Lung microvascular endothelial cell (primary cell): Measurements from ENCODE around the gene MRPL43. TPM values are rescaled to one million over a fixed set of nuclear protein-coding genes. Genes with fewer than 3 reads are reported as not detected.

ENCODE experiments used
- DNase-seq, 2 donors: peaks; one replicate each; pipeline versions ENCODE4 v3.0.0 to v3.0.0-alpha.2; 2010; ENCODE audit warnings: low read depth in 2 of 2
- total RNA-seq: library from RNA; depleted of rRNA; stranded (reverse); fragments of >200 nt; gene quantifications from 2 replicates; pipeline ENCODE4 v1.2.1, GENCODE V29; 2014

MRPL43 gene
- total RNA-seq, 1 donor from 2014 or later = 46.4 TPM

DNA sequence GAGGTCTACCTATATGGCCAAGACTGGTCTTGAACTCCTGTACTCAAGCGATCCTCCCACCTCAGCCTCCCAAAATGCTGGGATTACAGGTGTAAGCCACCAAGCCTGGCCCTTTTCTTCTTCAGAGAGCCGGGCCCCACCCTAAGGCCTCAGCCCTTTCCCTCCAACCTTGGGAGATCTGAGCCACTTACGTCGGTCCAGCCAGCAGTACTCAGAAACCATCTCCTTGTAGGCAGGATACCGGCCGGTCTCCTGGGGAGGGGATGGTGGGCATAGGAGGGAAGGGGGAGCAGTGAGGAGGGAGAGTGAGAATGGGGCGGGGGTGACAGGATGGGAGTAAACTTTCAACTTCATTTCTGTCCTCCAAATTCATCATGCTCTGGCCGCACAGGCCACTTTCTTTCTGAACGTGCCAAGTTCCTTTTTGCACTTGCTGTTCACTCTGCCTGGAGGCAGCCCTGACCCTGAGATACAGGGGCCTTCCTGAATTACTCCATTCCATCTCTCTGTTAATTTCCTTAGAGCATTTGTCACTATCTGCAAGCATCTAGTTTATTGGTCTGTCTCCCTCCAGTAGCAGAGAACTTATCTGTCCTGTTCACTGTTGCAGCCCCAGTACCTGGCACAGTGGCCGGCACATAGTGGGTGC lies 33.3 kb upstream of the MRPL43 start:
- no peak for DNase-seq

DNA sequence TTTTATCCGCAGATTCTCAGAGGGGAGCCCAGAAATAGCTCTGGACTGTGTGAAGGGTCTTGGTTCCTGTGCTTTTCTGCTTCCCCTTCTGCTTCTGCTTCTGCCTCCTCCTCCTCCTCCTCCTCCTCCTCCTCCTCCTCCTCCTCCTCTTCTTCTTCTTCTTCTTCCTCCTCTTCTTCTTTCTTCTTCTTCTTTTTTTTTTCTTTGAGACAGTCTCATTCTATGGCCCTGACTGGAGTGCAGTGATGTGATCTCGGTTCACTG lies 32.1 kb upstream of the MRPL43 start:
- DNase-seq = no peak

DNA sequence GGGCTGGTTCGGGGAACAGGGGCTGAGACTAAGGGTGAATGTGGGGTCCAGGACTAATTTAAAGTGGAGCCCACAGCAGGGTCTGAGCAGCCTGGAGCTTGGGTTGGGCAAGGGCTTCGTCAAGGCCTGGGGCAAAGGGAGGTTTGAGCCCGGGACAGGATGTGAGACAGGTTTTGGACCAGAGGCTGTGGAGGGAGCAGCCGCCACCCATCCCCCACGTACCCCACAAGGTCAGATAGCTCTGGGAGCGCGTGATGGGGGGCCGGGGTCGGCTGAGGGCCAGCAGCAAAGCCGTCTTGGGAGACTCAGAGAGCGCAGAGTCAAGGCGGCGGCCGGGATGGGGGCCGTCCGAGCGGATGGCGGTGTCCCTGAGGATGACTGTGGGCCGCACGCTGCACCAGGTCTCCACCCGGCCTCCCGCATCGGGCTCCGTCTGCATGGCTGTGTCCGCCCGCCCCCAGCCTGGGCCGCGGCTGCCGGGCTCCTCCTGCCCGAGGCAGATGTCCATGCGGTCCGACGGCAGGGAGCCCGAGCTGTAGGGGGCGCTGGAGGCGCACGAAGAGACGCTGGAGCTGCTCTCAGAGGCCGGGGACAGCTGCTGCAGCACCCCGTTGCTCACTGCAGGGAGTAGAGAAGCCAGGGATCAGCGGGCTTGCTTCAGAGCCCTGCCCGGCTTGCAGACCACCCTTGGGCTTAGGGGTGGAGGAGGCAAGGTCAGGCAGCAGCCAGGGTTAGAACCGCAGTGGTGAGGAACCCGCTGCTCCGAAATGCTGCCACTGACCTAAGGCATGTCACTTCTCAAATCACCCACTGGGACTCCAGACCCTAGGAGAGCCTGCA lies 31.5 kb upstream of the MRPL43 start:
- DNase-seq = peak; percentile 83 to 87

DNA sequence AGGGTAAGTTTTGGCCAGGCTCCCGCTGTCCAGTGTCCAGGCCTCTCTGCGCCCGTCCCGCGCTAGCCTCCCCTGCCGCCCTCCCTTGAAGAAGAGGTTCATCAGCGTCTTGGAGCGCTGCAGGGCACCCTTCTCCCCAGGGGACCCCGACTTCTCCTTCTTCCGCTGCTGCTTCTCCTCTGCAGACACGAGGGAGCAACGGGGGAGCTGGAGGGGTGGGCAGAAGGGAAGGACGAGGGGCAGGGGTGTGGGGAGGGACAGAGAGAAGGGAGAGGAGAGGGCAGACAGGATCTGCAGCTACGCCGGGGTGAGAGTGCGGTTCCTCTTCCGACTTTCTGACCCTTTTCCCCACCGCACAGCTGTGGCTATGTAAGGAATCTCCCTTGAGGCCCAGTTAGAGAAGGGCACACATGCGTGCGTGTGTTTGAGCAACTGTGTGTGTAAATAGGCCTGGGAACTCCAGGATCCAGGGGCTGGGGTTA lies 30.9 kb upstream of the MRPL43 start:
- no peak for DNase-seq

DNA sequence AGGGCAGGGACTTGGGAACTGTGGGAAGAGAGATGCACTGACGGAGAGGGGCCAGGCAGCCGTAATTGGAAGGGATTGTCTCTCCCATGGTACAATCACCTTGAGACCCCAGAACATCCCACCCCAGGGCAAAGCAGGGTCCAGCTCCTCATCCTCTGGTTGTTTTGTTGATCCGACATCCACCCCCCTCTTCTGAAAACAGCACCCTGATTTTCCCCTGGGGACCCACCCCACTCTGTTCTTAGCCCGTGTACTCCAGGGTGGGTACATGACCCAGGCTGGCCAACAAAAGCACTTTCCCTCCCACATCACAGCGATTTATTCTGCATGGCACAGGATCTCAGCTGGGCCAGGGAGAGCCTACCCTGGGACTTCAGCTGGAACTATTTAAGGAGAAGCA lies 29.5 kb upstream of the MRPL43 start:
- DNase-seq = no peak

DNA sequence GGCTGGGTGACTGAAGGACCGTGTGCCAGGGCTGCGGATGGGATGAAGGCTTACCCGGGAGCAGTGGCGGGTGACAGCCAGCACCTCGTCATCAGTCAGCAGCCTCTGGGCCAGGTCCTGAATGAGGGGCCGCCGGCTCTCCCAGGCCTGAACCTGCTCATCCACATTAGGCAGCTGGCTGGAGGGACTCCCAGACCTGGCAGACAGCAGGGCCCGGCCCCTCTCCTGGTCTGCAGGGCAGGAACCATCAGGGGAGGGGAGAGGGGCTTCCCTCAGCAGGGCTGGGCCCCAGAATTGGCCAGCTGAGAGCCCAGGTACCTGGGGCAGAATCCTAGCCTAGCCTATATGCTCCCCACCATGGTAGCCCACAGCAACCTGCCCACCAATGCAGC lies 28.3 kb upstream of the MRPL43 start:
- DNase-seq = no peak

DNA sequence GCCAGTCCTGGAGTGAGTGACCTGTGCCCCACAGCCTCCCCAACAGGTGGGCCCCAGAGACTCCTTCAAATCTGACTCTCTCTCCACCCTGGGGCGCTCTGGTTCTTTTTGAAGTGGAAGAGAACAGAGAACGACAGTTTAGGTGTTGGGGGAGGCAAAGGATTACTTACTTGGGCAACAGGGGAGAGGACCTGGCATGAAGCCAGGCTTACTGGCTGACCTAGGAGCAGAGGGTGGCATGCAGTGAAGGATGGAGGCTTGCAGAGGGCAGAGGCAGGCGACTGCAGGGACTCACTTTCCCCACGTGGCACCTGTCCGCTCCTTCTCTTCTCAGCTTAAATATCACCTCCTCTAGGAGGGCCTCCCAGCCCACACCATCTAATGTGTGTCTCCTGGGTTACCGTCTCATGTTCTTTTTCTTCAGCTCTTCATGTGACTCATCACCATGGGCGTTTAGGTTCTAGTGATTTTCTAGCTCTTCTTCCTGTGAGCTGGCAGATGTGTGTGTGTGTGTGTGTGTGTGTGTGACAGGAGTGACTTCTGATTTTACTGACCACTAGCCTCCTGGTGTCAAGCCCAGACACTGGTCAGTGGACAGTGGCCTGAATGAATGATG lies 27.8 kb upstream of the MRPL43 start:
- DNase-seq = peak in 1 of 2 donors; percentile 39

DNA sequence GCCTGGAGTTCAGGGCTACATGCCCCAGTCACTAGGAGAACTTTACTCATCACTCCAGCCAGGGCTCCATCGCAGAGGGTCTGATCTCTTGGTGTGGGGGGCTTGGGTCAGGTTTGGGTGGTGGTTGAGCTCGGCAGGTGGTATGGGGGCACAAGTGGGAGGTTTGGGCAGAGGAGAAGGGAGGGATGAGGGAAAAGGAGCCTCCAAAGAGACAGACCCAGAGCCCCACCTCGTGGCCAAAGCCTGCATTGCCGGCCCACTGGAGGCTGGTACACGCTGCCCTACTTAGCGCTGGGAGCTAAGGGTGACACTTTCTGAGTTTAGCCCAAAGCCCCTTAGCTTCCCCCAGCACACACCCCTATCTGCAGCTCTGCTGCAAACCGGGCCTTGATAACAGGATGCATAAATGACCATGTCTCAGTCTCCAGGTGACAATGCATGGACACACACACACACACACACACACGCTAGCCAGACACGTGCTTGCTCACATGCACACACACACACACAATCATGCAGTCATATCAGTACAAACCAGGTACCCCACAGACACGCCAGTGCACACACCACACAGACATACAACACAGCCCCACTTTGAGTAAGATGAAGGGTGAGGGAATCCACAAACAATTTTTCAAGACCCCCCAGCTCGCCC lies 27.1 kb upstream of the MRPL43 start:
- DNase-seq = peak; percentile 63 to 71

DNA sequence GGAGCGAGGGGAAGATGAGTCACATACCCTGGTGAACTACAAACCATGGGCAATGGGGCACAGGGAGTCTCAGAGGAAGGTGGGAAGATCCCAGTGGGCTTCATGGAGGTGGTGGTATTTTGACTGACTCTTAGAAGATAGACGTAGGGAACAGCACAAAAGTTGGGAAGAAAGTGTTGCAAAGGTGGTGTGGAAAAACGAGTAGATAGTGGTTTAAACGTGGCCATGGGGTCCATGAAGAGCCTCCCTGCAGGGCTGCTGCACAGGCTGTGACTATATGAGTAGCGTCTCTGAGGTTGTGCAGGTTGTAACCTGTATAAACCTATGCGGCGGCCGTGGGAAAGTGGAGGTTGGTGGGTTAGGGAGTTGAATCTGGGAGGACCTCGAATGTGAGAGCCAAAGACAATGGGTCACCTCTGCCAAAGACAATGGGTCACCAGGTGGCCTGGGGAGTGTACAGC lies 26.1 kb upstream of the MRPL43 start:
- no peak for DNase-seq

DNA sequence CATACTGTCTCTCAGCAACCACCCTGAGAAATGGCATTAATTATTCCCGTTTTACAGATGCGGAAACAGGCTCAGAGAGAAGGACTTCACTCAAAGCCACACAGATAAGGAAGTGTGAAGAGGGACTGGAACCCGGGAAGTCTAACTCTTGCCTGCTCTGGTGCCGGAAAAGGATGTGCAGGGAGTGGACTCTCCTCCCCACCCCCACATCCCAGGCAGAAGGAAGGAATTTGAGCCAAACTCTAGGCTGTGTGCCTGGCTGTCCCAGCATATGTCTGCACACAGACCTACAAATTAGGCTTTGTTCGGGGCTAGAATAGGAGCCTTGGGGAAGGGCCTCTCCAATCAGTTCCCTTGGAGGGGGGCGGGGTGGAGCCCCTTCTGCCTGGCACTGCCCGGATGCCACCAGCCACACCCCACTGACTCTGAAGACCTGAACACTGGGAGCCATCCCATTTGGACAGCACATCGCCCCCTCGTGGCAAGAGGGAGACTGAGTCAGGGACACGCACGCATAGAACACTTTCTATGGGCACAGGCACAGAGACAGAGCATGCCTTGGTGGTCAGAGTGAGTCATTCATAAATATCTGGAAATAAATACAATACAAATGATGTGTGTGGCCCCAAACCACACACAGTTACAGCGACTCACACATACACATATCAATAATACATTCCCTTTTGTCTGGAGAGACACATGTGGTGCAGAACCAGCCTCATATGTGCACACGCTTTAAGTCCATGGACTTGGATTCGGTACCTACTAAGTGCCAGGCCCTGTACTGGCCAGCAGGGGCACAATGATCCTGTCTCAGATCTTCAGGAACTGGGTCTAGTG lies 25.4 kb upstream of the MRPL43 start:
- peak; percentile 91 to 92 for DNase-seq

DNA sequence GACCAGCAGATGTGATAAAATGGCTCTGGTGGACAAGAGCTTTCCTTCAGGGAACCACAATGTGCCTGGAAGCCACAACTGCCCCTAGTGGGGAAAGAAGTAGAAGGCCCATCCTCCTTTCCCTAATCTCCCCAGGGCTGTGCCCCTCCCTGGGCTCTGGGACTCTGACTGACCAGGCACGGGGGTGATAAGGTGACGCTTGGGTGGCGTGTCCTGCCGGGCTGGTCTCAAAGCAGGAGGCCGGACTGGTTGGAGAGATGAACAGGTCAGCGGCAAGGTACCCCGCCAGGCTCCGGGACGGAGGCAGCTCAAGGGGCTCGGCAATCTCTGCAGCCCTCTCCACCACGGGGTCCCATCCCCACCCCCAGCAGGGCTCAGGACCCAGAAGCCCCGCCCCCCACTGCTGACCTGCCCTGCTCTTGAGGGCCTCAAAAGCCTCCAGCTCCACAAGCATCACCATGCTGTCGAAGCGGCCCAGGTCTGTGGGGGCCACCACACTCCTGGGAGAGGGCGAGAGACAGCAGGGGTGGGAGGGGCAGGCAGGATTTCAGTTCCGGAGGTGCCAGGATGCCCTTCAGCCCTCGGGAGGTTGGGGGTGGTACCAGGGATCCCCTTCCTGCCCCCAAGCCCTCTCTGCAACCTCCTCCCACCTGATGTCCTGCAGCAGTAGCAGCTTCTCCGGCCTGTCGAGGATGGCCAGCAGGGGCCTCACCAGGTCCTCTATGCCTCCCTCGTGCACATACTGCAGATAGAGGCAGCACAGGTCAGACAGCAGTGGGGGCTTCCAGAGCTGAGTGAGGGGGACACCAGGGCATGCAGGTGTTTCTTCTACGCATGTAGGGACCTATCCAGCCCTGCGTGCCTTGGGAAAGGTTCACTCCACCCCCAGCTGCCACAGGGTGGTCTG lies 24.5 kb upstream of the MRPL43 start:
- peak in 1 of 2 donors; percentile 30 for DNase-seq

DNA sequence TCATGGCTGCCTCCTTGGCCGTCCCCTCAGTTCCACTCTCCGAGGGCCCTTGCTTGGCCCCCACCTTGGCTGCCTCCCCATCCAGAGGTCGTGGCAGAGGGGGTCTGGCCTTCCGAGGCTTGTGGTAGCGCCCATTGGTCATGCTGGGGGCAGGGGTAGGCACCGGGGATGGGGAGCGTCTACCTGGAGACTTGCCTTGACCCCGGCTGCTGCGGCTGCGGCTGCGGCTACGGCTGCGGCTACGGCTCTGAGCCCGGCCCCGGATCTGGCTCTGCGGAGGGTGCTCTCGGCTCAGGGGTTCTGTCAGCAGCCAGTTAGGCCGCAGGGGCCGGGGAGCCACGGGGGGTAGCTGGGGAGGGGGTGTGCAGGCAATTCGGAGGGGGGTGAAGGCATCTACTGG lies 23.0 kb upstream of the MRPL43 start:
- no peak for DNase-seq

DNA sequence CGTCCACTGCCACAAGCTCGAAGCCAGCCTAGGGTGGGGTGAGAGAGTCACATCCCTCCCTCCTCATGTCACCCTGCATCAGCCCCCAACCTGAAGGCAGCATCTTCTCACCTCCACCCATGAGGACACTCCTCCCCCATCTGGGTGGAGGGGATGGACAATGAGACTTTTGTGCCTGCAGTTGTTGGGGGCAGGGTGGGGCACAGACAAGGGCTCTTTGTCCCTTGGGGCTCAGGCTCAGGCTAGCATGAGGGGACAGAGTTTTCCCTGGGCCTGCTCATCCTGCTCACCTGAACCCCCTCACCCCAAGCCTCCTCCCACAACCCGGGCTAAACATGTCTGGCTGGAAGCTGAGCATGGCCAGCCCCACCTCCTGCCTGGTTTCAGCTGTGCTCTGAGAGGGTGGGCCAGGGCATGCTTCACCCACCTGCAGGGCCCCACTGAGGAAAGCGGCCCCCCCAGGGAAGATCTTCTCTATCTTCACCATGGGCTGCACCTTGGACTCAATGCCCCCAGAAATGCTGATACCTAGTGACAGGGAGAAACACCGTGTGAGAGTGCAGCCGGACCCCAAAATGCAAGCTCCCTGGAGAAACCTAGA lies 21.6 kb upstream of the MRPL43 start:
- no peak for DNase-seq

DNA sequence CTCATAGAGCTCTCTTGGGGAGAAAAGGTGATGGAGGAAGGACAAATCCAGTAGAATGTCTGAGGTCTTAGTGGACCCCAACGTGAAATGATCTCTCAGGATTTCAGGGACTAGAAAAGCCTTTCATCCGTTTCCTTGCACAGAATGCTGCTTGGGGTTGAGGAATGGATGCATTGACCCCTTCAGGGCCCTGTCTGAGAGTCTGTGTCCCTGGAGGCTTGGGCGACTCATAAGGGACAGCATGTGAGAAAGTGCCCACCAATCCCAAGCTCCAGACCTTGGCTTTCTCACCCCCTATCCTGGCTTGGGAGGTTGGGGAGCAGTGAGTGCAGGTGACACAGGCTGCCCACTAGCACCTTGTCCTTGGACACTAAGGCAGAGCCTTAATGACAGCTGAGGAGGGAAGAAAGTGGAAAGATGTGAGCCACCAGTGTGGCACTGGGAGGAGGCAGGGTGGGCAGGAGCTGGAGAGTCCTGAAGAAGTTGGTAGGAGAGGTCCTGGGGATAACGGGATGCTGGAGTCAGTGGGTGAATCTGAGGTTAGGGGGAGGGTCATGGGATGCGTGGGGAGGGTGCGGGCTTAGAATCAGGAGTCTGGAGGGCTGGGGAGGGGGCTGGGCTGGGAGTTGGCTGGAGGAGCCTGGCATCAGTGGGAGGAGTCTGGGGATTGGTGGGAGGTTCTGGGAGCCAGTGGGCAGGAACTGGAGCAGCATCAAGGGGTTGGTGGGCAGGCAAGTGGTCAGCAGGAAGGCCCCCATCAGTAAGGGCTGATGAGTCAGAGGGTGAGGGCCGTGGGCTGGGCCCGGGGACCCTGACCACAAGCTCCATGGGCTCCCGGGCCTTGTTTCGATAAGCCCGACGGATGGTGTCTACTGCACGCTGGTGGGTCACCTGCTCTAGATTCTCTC lies 20.9 kb upstream of the MRPL43 start:
- DNase-seq = no peak

DNA sequence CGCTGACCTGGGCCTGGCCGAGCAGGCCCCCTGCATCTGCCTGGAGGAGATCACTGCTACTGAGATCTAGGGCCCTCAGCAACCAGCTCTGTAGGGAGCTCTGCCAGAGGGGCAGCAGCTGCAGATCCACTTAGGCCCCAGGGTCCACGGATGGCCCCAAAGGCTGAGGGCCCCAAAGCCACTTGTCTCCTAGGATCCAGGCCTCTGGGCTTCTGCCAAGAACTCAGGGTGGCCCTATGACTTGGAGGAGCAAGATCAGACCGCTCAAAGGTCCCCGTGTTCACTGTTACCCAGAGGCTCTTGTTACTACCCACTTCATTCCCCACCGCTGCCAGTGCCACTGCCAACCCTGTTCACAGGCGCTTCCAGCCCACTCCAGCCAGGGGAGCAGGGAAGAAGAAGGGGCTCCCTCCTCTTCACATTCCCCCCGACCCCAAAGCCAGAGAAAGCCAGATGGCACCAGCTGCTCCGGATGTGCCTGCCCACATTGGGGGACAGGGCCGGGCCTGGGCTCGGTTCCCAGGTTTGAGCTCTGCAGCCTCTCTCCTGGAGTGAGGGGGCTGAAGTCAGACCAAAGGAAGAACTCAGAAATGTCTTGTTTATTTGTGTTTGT lies 19.9 kb upstream of the MRPL43 start:
- DNase-seq = no peak

DNA sequence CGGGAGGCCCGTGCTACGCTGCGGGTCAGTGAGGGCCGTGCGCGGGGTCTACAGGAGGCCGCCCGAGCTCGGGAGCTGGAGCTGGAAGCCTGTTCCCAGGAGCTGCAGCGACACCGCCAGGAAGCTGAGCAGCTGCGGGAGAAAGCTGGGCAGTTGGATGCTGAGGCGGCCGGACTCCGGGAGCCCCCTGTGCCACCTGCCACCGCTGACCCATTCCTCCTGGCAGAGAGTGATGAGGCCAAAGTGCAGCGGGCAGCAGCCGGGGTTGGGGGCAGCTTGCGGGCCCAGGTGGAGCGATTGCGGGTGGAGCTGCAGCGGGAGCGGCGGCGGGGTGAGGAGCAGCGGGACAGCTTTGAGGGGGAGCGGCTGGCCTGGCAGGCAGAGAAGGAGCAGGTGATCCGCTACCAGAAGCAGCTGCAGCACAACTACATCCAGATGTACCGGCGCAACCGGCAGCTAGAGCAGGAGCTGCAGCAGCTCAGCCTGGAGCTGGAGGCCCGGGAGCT lies 19.3 kb upstream of the MRPL43 start:
- DNase-seq = no peak

DNA sequence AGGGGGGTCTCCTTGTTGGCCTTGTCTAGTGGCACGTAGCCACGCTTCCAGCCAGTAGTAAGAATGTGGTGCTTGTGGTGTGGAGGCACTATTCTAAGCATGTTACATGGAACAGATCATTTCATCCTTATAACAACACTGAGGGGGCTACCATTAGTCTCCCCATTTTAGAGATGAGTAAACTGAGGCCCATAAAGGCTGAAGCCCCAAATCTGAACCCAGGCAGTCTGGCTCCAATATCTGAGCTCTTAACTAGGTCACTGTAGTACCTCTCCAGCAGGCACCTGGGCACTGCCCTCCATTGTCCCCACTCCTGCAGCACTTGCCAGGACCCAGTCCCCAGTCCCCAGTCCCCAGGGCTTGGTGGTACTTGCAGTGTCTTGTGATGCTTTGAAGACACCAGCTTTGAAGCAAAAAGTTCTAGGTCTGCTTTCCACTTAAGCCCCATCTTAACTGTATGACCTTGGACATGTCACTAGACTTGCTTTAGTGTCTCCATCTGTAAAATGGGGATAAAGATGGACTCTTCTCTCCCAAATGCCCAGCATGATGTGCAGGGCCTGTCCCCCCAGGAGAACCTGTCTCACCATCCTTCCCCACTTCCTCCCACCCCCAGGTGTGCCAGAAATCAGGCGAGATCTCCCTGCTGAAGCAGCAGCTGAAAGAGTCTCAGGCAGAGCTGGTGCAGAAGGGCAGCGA lies 18.7 kb upstream of the MRPL43 start:
- no peak for DNase-seq
